ENCODE data around the gene HOXA3. TPM values are rescaled to one million over a fixed set of nuclear protein-coding genes. Genes with fewer than 3 reads are reported as not detected.
A peak's percentile ranks its signal among the peaks of the same experiment; 100 is the strongest.

The HOXA3 gene
- total and polyA plus RNA-seq, 7 donors = 0.65 to 5.6 (median 3.3) TPM

DNA sequence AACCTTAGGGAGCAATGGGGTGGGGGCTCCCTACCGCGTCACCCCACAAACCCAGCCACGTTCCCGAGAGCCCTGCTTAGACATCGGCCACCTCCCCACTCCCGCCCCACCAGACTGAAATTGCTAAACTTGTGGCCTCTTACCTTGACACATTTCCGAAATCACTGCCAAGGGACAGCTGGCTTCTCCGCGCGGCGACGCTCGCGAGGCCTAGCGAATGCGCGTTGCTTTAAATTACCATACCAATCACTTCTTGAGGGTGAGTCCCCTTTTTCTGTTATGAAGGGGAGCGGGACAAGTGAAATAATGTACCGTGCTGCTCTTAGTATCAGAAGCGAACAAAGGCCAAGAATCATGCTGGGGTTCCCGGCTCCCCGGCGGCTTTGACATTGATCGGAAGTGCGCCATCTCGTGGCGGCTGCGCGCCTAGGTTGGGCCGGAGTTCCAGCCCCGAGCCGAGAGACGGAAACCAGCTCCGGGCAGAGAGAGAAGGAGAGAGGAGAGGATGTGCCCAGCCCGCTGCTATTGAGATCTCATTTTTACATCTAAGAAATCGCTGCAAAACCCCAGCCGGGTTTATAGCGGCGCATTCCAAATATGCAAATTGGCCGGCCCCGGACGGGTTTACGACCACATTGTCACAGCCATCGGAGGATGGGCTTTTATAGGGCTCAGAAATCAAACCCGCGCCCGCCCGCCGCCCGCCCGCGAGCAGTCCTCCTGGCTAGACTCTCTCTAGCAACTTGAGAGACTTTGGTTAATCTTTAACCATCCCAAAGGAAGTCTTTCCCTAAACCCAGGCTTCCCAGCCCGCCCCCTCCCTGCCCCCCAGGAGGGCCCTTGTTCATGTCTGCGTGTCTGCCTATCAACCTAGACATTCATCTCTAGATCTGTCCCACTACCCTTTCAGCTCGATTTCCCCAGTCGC lies 27.4 kb upstream of the HOXA3 start:
- ATAC-seq (peak; percentile 71 to 72 (median 72)), DNase-seq (peak; percentile 72 to 90)
- H3K9me3 ChIP-seq = no peaks in the 10 kb centered on the region
- H3K4me3 ChIP-seq = peak overlapping the region; percentile 79
- H3K27ac ChIP-seq = peak overlapping the region; percentile 92
- TF ChIP-seq, protein P1, sequence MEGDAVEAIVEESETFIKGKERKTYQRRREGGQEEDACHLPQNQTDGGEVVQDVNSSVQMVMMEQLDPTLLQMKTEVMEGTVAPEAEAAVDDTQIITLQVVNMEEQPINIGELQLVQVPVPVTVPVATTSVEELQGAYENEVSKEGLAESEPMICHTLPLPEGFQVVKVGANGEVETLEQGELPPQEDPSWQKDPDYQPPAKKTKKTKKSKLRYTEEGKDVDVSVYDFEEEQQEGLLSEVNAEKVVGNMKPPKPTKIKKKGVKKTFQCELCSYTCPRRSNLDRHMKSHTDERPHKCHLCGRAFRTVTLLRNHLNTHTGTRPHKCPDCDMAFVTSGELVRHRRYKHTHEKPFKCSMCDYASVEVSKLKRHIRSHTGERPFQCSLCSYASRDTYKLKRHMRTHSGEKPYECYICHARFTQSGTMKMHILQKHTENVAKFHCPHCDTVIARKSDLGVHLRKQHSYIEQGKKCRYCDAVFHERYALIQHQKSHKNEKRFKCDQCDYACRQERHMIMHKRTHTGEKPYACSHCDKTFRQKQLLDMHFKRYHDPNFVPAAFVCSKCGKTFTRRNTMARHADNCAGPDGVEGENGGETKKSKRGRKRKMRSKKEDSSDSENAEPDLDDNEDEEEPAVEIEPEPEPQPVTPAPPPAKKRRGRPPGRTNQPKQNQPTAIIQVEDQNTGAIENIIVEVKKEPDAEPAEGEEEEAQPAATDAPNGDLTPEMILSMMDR (IDR thresholded peaks at IDR 0.05) = peak; percentile 93
- peaks cover 33% of the 10 kb centered on the region for H3K4me1 ChIP-seq
- no peaks in the 10 kb centered on the region for H3K36me3 ChIP-seq (ENCODE audit: insufficient read depth in 1 of 2, low read depth in 1 of 2)
- intact Hi-C loops (cut with DNase I) = no loop called here
- H3K27me3 ChIP-seq (ENCODE audit: insufficient read depth in 3 of 3, low read length in 2 of 3) = peaks cover 0 to 35% (median 4%) of the 10 kb centered on the region in 3 donors
- WGBS, 3 donors = 15 to 19% (median 17%) methylated on average over 56 of the region's 56 CpGs

DNA sequence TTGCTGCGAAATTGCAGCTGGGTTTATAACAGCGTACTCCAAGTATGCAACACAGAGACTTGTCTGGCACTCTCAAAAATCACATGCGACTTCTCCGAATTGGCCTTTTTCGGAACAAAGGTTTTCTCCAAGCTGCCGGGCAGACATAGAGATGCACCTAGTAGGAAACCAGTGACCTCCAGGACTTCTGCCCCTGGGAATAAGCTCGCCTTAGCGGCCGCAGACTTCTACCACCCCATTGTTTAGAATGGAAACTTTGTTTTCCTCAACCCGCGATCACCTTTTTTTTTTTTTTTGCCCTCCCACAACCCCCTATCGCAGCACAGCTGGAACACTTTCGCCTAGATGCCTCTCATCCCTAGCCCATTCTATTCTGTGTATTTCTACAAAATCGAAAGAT lies 26.6 kb upstream of the HOXA3 start:
- no peak for DNase-seq
- WGBS, 3 donors = 31 to 45% (median 41%) methylated on average over 14 of the region's 14 CpGs
- H3K27me3 ChIP-seq (ENCODE audit: insufficient read depth in 3 of 3, low read length in 2 of 3) = peaks cover 0 to 28% (median 4%) of the 10 kb centered on the region in 3 donors
- H3K4me3 ChIP-seq = peak overlapping the region; percentile 79
- peak overlapping the region; percentile 92 for H3K27ac ChIP-seq
- ATAC-seq = no peak
- H3K4me1 ChIP-seq = peaks cover 33% of the 10 kb centered on the region
- H3K9me3 ChIP-seq = no peaks in the 10 kb centered on the region
- TF ChIP-seq, protein P1 (IDR thresholded peaks at IDR 0.05) = no peak
- H3K36me3 ChIP-seq (ENCODE audit: insufficient read depth in 1 of 2, low read depth in 1 of 2) = no peaks in the 10 kb centered on the region
- intact Hi-C loops (cut with DNase I) = no loop called here

- peak in 2 of 4 donors; percentile 19 to 37 for ATAC-seq
- 47 to 72% (median 66%) methylated on average over 6 of the region's 6 CpGs for WGBS, 3 donors
- peak in 1 of 2 donors; percentile 54 for DNase-seq
- Histone ChIP-seq H3K36me3 (ENCODE audit: insufficient read depth in 1 of 2, low read depth in 1 of 2) (no peaks in the 10 kb centered on the region), H3K4me3 (peak overlapping the region; percentile 79), H3K9me3 (no peaks in the 10 kb centered on the region), H3K27ac (peak overlapping the region; percentile 92), H3K27me3 (ENCODE audit: insufficient read depth in 3 of 3, low read length in 2 of 3) (peaks cover 0 to 22% (median 2%) of the 10 kb centered on the region in 3 donors), H3K4me1 (peaks cover 27% of the 10 kb centered on the region)
- intact Hi-C loops (cut with DNase I) = no loop called here
- TF ChIP-seq, protein P1 (IDR thresholded peaks at IDR 0.05) = no peak
Measured at GRCh38 chr7:27178366-27178765, 26.0 kb upstream of the HOXA3 start.

DNA sequence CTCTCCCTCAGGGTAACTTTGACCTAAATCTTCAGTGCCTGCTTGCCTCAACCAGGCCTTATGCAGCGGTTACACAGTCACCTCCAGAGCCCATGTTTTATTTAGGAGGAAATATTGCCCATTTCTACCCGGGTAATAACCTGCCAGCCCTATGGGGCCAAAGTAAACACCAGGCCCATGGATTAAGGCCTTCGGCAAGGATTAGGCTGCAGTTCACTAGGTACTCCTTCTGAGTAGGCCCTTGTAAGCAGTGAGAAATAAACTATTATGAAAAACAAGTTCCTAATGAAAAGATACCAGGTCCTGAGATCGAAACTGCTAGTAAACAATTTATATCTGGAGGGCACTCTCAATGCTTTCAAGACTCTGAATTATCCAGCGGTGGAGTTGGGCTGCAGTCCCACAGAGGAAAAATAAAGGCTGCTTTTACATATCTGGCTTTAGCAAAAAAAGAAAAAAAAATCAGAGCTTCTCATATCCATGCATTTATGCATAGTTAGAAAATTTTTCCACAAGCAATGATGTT lies 25.5 kb upstream of the HOXA3 start:
- no peaks in the 10 kb centered on the region for H3K36me3 ChIP-seq (ENCODE audit: insufficient read depth in 1 of 2, low read depth in 1 of 2)
- peak overlapping the region; percentile 92 for H3K27ac ChIP-seq
- intact Hi-C loops (cut with DNase I) = no loop called here
- peak overlapping the region; percentile 79 for H3K4me3 ChIP-seq
- H3K27me3 ChIP-seq (ENCODE audit: insufficient read depth in 3 of 3, low read length in 2 of 3) = peaks cover 0 to 17% (median 0%) of the 10 kb centered on the region in 3 donors
- H3K9me3 ChIP-seq = no peaks in the 10 kb centered on the region
- no peak for DNase-seq
- TF ChIP-seq, protein P1 (IDR thresholded peaks at IDR 0.05) = no peak
- peaks cover 23% of the 10 kb centered on the region for H3K4me1 ChIP-seq
- WGBS, 3 donors = 43 to 52% (median 52%) methylated on average over 5 of the region's 5 CpGs
- no peak for ATAC-seq

All from psoas muscle (tissue), 8 donors.